Islet precursor cell (in vitro differentiated cells): ENCODE data around the gene ADGRF4.

Experiments
- DNase-seq: peaks from one replicate; pipeline ENCODE4 v3.0.0-alpha.2; 2018

The ADGRF4 gene

GRCh38 chr6:47686411-47686810, 12.0 kb upstream of the ADGRF4 start:
- no peak for DNase-seq

GRCh38 chr6:47687432-47687831, 10.9 kb upstream of the ADGRF4 start:
- no peak for DNase-seq

DNA sequence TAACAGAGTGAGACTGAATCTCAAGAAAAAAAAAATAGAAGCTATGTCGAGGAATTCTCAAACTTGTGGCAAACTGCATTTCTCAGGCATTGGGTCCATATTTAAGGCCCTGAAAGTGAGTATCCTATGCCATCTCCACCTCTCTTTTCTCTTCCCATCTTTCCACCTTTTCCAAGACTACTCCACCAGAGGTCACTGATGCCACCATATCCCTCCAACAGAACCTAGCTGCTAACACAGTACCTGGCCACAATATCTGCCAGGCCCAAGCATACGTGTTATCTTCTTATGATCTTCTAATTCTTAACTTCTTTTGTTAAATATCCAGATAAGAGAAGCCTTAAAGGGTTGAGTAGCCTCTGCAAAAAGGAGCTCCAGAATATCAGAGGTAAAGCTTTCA, 8.2 kb upstream of the ADGRF4 start:
- no peak for DNase-seq

GRCh38 chr6:47690791-47691190, 7.6 kb upstream of the ADGRF4 start:
- no peak for DNase-seq

GRCh38 chr6:47697925-47698324, 455 bp upstream of the ADGRF4 start:
- DNase-seq, result no peak

- peak; percentile 93 for DNase-seq
Observed at GRCh38 chr6:47700053-47700452, 1.7 kb downstream of the ADGRF4 start.

DNA sequence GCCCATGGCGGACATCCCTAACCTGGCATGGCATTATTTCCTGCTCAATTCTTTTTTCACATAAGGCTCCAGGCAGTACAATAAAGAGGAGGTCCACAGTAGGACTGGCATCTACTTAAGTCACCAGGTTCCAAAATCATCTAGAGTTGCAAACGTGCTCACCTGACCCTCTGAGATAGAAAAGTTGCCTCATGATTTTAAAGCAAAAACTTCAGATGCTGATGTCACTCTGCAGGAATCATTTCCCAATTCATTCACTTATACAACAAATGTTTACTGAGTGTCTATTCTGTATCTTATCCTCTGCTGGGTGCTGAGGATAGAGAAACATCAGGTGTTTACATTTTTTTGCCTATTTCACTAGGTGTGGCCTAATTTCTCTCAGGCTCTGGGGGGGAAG, 2.2 kb downstream of the ADGRF4 start:
- DNase-seq, result no peak

- DNase-seq, result no peak
Observed at GRCh38 chr6:47701363-47701762, 3.0 kb downstream of the ADGRF4 start.

- DNase-seq, result no peak
Observed at GRCh38 chr6:47709160-47709559, 10.8 kb downstream of the ADGRF4 start.

DNA sequence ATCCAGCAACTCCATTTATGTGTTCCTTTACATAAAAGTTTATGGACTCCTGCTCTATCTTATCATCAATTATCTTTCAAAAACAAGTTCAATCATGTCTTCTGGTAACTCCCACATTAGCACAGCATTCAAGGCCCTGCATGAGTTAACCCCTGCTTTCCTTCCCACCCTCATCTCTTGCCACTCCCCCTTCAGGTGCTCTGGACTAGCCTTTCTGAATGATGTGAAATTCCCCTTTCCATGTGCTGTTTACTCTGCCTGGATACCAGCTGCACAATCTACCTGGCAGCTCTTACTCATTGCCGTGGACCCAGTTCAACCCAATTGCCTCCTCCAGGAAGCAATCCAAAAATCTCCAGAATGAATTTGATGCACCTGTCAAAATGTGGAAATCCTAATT, 11.9 kb downstream of the ADGRF4 start:
- DNase-seq, result no peak

GRCh38 chr6:47713200-47713599, 14.8 kb downstream of the ADGRF4 start:
- DNase-seq, result no peak

GRCh38 chr6:47714802-47715201, 16.4 kb downstream of the ADGRF4 start:
- no peak for DNase-seq

GRCh38 chr6:47715782-47716181, 17.4 kb downstream of the ADGRF4 start:
- no peak for DNase-seq

DNA sequence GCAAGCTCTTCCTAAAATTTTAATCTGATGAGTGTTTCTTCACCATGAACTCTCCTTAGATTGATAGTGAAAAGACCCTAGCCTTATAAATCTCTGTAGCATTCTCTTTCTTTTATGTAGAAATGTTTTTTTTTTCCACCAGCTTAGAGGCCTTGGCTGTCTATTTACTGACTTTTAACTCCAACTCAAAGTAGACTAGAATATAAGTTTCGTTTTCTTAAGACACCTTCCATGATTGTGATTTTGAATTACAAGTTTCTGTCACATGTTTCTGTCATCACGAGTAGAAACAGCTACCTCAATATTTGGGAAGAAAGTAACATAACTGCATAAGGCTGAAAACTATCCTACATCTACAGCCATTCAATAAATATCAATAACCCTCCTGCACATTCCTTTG, 17.8 kb downstream of the ADGRF4 start:
- no peak for DNase-seq

DNA sequence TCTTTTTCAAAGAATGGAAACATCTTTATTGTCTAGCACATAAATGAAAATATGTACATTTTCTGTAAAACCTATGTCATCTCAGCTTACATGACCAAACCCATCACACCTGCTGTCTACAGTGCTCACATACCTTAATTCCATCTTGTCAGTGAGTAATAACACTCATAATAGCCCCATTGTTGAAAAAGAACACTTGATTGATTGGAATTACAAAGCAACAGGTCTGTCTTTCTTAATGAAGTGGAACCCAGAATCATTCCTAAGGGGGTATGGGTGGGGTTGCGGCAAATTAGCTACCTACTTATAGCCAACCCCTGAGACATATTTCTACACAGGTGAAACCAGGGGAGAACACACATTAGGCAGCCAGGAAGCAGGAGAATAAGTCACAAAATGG, 20.2 kb downstream of the ADGRF4 start:
- no peak for DNase-seq

DNA sequence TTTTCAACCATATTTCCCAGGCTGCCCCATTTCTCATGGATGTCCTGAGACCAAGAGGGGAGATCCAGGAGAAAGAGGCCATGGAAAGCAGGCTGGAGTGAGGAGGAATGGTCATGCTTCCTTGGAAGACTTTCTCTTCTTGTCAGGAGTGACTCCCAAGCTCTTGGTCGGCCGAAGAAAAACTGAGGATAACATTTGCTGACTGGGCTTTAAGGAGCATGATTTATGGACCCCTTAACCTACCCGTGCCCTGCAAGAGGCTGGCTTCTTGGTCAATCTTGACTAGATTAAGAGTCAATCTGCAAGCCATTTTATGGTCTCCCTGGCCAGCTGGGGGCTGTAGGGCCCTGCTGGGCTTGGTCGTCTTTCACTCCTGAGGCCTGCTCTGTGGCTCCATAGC, 22.8 kb downstream of the ADGRF4 start:
- DNase-seq, result no peak

DNA sequence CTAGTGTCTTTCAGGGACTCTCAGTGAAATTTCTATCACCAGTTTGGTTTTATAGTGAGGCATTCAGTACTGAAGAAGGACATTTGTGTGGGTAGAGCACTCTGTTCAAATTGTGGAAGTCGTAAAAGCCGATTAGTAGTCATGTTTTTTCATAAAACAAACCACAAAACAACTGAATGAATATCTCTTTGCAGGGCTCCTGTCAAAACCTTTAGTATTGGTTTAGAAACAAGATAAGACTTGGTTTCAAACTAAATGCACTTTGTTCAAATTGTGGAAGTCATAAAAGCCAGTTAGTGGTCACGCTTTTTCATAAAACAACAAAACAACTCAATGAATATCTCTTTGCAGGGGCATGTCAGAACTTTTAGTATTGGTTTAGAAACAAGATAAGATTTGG, 23.8 kb downstream of the ADGRF4 start:
- DNase-seq, result no peak

- DNase-seq, result no peak
Observed at GRCh38 chr6:47724300-47724699, 25.9 kb downstream of the ADGRF4 start.

- no peak for DNase-seq
Observed at GRCh38 chr6:47727391-47727790, 29.0 kb downstream of the ADGRF4 start.

GRCh38 chr6:47729019-47729418, 30.6 kb downstream of the ADGRF4 start:
- DNase-seq, result no peak

DNA sequence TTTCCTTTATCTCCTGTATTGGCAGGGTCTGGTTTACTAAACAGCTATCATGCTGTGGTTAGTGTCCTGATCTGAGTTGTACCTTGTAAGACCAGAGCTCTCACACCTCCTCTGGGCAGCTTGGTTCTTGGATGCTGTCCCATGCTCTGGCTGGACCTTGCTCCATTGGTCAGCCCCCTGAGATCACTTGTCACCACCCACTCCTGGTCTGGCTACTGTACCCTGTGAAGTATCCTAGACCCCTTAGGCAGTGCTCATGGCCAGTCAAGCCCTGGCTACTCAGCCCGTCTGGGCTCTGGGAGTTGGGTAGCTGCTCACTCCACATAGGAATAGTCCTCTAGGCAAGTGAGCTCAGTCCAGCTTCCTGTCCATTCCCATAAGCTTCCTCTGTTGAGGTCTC, 31.1 kb downstream of the ADGRF4 start:
- DNase-seq, result peak; percentile 57

GRCh38 chr6:47733879-47734558, 35.6 kb downstream of the ADGRF4 start:
- DNase-seq, result no peak

DNA sequence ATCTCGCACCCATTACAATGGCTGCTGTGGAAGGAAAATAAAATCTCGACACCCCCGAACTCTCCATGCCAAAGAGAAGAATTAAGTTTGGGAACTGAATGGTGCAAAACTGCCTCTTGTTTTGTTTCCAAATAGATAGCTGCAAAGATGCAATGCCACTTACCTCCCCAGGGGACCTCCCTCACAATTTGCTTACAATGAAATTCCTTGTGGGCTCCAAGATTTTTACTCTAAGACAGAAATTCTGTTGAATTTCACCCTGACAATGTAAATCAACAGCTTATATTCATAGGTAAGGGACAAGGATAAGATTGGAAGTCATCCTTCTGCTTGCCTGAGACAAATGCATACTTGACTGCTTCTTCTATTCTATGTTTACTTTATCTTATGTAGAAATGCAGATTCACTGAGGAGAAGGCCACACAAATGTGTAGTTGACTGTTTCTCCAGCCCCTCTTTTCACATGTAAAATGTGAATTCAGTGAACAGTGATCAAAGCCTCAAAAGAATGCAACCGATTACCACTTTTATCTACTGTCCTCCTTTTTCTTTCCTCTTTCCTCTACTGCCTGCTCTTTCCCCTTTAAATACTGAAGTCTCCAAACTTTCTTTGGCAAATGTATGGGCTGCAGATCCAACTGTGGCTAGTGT, 36.6 kb downstream of the ADGRF4 start:
- no peak for DNase-seq

DNA sequence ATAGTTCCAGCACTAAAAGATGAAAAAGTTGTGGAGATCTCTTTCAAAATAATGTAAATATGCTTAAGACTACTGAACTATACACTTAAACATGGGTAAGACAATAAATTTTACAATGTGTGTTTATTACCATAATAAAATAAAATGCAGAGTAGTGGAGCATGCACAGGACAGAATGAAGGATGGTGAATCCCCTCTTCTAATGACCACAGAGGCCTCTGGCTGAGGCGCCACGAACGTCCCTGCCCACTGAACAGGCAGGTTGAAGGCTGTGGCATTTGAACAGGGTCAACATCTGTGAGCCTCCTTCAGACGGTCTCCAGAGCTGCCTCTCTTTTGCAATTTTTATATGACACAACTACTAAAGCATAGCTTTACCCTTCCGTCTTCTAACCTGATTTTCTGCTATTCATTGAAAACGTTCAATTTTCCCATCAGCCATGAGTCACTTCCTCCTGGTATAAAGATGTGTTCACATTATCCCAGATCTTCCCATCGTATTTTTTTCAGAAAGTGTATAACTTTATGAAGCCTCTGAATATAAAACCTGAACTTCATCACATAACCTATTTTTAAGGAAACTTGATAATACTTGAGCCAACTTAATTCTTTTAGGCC, 37.8 kb downstream of the ADGRF4 start:
- no peak for DNase-seq

DNA sequence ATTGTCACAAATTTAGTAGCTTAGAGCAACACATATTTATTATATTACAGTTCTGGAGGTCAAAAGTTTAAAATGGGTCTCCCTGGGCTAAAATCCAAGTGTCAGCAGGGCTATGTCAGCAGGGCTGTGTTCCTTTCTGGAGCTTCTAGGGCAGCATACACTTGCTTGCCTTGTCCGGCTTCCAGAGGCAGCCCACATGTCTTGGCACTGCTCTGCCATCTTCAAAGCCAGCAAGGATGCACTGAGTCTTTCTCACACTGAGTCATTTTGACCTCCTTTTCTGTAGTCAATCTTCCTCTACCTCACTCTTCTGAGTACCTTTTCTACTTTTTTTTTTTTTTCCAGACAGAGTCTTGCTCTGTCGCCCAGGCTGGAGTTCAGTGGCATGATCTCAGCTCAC, 39.0 kb downstream of the ADGRF4 start:
- DNase-seq, result no peak
